GM13977 (cell line): ENCODE results near the gene HYI.
A peak's percentile ranks its signal among the peaks of the same experiment; 100 is the strongest.
"Not testable (repeated sequence)": the region's sequence is repeated elsewhere in the genome, so short reads cannot be mapped to it uniquely, and the experiment has no call there.

ENCODE experiments used
- DNase-seq: peaks from one replicate; pipeline ENCODE4 v3.0.0; 2012; ENCODE audit warnings: low spot score
- CTCF ChIP-seq: IDR thresholded peaks from 2 replicates; pipeline ENCODE4 v1.5.1; 2012; ENCODE audit warnings: mild to moderate bottlenecking, control low read depth; ENCODE audit not compliant: insufficient read depth; ENCODE audit errors: extremely low read depth, missing control alignments
- in situ Hi-C: fragments of 300-500 bp; cut with MboI; formaldehyde crosslinking; loops from one replicate; pipeline ENCODE4 v1.12.0; 2022; ENCODE audit warnings: low sequenced_read_pairs, low pct_unique_long_range_greater_than_20kb, mixed read lengths, inconsistent platforms; ENCODE audit not compliant: unreplicated experiment

The HYI gene

GRCh38 chr1:43414634-43415223 is 39.0 kb downstream of the HYI start:
- in situ Hi-C loops: no loop called here
- TF ChIP-seq CTCF: peak; percentile 54
- DNase-seq: no peak

GRCh38 chr1:43413426-43413825 is 40.3 kb downstream of the HYI start:
- DNase-seq, in situ Hi-C loops: not testable (repeated sequence)

GRCh38 chr1:43410571-43410970 is 43.2 kb downstream of the HYI start:
- DNase-seq: no peak
- in situ Hi-C loops: no loop called here
- no peak for TF ChIP-seq CTCF

- no peak for TF ChIP-seq CTCF
- in situ Hi-C loops: no loop called here
- DNase-seq: no peak
These were observed 47.9 kb downstream of the HYI start for GRCh38 chr1:43405876-43406234.

- DNase-seq: no peak
- in situ Hi-C loops: no loop called here
- no peak for TF ChIP-seq CTCF
These were observed 48.4 kb downstream of the HYI start for GRCh38 chr1:43405219-43405875.

GRCh38 chr1:43404353-43404752 is 49.4 kb downstream of the HYI start:
- no peak for DNase-seq
- no peak for TF ChIP-seq CTCF
- in situ Hi-C loops: no loop called here

- in situ Hi-C loops: no loop called here
- no peak for DNase-seq
- no peak for TF ChIP-seq CTCF
These were observed 51.5 kb downstream of the HYI start for GRCh38 chr1:43402089-43402865.
